GM18907 (cell line): Measurements from ENCODE around the gene OR52E2.
"Not testable (repeated sequence)": the region's sequence is repeated elsewhere in the genome, so short reads cannot be mapped to it uniquely, and the experiment has no call there.

ENCODE experiments used
- ATAC-seq: cut with Tn5 transposase; IDR thresholded peaks from one replicate; pipeline ENCODE4 v1.9.1; 2021; ENCODE audit warnings: mild to moderate bottlenecking, moderate library complexity; ENCODE audit not compliant: unreplicated experiment

OR52E2 gene

DNA sequence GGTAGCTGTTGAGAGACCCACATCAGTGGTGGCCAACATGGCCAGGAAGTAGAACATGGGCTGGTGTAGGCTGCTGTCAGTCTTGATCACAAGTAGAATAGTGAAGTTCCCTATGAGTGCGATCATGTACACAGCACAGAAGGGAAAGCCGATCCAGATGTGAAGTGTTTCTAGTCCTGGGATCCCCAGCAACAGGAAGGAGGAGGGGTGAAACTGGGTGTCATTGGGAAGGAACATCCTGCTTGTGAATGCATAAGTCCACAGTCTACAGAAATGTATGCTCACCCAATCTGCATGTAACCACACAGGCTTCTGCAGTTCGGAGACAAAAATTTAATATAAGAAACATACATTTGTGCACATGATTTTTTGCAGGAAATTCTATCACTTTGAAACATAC lies at the start of gene OR52E2:
TSS of gene OR52E2 (minus strand) at position 237 of the 400 bp plus-strand sequence. CDS start at position 237, 0 bp downstream.
- ATAC-seq = no peak

DNA sequence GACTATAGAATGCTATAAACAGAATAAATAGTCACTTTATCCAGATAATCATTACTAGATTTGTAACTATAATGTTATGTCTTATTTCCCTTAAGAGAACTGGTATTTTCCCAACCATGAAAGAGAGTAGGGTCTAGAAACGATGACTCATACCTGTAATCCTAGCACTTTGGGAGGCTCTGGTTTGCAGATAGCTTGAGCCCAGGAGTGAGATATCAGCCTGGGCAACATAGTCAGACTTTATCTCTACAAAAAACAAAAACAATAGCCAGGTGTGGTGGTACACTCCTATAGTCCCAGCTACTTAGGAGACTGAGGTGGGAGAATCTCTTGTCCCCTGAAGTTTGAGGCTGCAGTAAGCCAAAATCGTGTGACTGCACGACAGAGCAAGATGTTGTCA lies 47.9 kb upstream of the OR52E2 start:
- no peak for ATAC-seq

DNA sequence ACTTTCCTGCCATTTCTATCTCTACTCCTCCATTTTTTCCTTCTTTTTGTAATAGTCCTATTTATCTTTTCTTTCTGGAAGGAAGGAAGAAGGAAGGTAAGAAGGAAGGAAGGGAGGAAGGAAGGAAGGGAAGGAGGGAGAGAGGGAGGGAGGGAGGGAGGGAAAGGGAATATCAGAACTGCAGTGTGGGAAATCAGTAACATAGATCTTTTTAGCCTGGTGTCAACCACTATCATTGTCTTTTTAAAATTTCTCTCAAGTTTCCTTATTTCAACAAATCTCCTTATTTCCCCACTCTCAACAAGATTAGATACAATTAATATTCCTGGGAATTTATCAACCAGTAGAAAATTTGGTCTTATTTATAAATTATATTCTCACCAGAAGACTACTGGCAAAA lies 43.6 kb upstream of the OR52E2 start:
- ATAC-seq = no peak

DNA sequence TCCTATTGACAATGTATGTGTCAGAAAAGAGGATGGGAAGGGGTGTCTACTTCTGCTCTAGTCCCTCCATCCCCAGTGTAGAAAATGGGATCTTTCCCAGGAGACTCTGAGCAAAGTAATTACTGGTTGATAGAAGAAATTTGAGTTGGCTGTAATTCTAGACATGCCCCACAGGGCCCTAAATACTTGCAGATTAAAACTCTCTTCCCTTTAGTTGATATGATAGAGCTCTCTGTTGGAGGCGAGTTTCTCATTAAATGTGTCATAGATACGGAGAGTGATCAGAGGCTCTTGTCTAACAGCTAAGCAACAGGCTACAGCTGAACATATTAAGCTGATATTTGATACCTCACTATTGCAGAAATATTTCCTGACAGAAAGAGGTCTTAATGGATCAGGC lies 42.8 kb upstream of the OR52E2 start:
- no peak for ATAC-seq

DNA sequence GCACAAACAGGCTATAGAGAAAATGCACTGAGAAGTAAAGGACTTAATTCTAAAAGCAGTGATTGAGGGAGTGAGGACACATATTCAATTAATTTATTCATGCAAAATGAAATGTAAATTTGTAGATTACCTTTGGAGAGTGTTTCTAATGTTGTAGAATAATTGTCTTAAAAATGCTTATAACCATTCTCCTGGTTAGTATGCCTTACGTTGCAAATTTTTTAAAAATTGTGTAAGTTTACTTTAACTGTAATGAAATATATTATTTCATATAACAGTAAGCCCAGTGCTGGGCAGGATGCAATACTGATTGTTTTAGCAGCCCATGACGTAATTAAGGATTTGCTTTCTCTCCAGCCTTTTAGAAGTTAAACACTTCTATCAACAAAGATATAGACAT lies 36.6 kb upstream of the OR52E2 start:
- no peak for ATAC-seq

DNA sequence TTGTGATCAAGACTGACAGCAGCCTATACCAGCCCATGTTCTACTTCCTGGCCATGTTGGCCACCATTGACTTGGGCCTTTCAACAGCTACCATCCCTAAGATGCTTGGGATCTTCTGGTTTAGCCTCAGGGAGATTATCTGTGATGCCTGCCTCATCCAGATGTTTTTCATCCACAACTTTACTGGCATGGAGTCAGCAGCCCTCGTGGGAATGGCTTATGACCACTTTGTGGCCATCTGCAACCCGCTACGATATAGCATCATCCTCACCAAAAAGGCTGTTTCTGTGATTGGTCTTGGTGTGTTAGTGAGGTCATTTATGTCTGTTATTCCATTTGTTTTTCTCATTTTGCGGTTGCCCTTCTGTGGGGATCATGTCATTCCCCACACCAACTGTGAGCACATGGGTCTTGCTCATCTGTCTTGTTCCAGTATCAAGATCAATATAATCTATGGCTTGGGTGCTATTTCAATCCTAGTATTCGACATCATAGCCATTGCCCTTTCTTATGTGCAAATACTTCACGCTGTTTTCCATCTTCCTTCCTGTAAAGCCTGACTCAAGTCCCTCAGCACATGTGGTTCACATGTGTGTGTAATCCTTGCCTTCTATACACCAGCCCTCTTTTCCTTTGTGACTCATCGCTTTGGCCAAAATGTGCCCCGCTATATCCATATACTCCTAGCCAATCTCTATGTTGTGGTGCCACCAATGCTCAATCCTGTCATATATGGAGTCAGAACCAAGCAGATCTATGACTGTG lies 33.6 kb upstream of the OR52E2 start:
- no peak for ATAC-seq

DNA sequence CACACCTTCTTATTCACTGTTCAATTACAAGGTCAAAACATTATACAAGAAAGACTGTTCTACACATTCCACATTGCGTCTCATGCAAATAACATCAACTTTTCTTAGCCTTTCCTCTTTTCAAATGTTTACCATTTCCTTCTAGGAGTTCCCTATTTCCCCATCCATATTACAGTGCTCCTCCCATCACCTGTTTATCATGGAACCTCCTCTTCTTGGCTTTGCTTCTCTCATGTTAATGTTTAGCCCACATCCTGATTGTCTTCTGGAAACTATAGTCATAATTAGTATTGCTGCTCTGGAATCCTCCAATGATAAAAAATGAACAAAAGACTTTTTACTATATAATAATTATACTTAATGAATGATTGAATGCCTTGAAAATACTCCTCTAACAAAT lies 31.2 kb upstream of the OR52E2 start:
- no peak for ATAC-seq

DNA sequence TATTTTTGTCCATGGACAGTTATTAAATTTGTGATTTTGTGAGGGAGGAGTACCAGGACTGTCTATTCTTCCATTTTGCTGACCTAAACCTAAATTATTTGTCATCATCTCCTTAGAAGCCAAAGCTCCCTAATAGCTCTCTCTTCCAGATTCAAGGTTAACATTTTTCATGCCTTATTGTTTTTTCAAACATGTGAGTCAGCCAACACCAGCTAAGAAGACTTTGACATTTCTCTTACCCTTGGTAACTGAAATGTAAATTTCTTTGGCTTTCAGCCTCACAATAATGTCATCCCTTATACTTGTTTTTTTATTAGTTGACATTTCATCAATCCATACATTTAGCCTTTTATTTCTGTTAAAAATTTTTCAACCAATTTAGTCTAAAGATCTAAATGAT lies 29.1 kb upstream of the OR52E2 start:
- no peak for ATAC-seq

DNA sequence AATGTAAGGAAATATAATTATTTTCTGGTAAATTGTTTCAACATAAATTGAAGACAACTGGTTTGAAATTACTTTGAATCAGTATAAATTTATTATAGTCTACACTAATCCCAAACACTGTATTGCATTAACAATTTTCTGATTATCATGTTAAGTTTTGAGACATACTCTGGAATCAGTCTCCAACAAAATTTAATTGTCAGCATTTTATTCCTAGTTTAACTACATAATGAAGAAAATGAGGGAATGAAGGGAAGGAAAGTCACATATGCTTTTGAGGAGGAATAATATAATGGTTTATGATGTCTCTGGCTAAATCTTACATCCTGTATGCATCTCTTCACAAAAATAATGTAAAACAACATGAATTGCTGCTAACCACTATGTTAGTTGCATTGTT lies 24.2 kb upstream of the OR52E2 start:
- no peak for ATAC-seq

DNA sequence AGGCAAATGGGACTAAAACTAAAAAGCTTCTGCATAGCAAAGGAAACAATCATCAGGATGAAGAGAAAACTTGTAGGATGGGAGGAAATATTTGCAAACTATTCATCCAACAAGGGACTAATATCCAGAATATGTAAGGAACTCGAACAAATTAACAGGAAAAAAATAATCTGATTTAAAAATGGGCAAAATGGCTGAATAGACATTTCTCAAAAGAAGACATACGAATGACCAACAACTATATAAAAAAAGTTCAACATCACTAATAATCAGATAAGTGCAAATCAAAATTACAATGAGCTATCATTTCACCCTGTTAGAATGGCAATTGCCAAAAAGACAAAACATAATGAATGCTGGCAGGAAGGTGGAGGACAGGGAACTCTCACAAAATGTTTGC lies 22.0 kb upstream of the OR52E2 start:
- no peak for ATAC-seq

DNA sequence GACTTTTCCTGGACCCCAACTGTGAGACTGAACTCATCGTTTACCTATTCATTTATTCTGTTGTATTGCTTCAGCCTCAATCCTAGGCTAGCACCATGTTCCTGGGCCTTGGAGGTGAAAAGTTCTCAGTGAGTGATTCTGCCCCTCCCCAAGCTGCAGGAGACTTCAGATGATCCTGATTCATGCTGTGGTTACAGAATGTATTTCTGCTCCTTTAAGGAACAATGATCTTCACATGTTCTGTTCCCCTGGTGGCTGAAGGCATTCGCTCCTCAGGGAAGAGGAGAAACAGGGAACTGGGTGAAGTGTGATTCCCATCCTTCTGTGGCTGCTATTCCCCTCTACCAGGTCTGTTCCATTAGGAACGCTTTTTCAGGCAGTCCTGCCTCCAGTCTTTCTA lies 12.4 kb upstream of the OR52E2 start:
- ATAC-seq = no peak

DNA sequence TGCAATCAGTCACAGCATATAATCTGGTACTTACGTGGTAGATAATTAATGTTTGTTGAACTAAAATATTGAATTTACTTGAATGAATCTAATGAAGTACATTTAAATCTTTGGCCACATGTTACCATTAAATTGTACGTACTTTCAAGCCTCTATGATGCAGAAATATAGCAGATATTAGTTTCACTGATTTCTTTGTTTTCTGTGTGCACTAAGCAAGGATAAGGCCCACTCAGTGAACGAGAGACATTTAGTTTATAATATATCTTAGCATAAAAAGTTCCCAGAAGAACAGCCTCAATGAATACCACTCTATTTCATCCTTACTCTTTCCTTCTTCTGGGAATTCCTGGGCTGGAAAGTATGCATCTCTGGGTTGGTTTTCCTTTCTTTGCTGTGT lies 9.8 kb upstream of the OR52E2 start, which contains the start of gene OR52E1:
TSS of gene OR52E1 (plus strand) at position 301 of the 400 bp plus-strand sequence.
- no peak for ATAC-seq

DNA sequence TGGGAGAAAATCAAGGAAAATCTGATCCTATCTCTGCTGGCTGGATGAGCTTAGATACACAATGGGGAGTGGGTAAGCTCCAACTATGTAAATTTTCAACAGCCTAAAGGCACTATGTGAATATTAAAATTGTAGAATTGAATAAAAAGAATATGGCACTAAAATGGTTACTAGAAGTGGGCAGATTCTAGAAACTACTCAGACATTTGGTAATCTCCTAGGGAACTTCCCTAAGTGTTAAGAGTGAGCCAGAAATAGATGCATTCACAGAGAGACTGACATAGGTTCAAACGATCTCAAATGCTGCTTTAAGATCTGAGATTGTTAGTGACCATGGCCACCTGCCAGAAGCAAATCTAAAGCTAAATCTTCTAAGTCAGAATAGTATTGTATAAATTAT lies 5.6 kb upstream of the OR52E2 start:
- ATAC-seq = no peak

DNA sequence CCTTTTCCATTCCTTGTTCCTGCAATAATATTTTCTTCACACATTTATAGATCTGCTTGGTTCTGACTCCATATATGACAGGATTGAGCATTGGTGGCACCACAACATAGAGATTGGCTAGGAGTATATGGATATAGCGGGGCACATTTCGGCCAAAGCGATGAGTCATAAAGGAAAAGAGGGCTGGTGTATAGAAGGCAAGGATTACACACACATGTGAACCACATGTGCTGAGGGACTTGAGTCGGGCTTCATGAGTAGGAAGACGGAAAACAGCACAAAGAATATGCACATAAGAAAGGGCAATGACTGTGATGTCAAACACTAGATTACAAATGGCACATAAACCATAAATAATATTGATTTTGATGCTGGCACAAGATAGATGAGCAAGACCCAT lies 748 bp downstream of the OR52E2 start:
- ATAC-seq = not testable (repeated sequence)

DNA sequence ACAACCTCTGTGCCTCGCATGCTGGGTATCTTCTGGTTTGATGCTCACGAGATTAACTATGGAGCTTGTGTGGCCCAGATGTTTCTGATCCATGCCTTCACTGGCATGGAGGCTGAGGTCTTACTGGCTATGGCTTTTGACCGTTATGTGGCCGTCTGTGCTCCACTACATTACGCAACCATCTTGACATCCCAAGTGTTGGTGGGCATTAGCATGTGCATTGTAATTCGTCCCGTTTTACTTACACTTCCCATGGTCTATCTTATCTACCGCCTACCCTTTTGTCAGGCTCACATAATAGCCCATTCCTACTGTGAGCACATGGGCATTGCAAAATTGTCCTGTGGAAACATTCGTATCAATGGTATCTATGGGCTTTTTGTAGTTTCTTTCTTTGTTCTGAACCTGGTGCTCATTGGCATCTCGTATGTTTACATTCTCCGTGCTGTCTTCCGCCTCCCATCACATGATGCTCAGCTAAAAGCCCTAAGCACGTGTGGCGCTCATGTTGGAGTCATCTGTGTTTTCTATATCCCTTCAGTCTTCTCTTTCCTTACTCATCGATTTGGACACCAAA lies 12.6 kb downstream of the OR52E2 start:
- ATAC-seq = no peak

DNA sequence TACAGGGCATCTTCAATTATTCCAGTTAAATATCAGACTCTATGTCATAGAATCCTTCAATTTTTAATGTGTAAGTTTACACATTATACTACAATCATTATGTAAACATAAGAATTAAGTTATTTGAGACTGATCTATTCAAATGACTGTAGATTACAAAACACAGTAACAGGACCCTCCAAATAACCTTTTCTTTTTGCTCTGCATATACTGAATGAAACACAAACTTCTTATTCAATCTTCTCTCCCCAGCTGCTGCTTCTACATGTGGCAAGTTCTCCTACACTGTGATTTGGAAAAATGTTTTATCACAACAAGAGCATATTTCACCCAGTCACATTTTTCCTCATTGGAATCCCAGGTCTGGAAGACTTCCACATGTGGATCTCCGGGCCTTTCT lies 13.2 kb downstream of the OR52E2 start, which contains the start of gene OR52J3:
TSS of gene OR52J3 (plus strand) at position 301 of the 400 bp plus-strand sequence. CDS start at position 301, 0 bp downstream.
- ATAC-seq = no peak

DNA sequence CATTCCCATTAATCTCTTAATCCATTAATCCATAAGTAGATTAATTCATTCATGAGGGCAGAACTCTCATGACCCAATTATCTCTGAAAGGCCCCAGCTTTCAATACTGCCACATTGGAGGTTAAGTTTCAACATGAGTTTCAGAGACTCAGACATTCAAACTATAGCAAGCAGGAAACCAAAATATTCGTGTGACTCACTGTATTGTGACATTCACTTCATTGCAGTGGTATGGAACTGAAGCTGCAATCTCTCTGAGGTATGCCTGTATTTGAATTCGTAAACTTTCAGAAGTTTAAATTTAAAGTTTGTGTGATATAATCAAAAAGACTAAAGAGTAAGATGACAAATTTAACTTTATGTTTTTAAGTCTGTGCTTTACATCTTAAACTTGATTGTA lies 16.0 kb downstream of the OR52E2 start:
- no peak for ATAC-seq

DNA sequence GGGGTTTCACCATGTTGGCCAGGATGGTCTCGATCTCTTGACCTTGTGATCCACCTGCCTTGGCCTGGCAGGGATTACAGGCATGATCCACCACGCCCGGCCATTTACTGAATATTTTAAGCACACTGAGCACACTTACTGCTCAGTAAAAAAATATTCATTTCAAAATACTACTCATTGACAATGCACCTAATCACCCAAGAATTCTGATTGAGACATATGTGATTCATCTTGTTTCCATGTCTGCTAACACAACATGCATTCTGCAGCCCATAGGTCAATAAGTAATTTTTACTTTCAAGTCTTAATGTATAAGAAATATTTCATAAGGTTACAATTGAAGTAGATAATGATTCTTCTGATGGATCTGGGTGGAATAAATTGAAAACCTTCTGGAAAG lies 17.3 kb downstream of the OR52E2 start:
- ATAC-seq = no peak

DNA sequence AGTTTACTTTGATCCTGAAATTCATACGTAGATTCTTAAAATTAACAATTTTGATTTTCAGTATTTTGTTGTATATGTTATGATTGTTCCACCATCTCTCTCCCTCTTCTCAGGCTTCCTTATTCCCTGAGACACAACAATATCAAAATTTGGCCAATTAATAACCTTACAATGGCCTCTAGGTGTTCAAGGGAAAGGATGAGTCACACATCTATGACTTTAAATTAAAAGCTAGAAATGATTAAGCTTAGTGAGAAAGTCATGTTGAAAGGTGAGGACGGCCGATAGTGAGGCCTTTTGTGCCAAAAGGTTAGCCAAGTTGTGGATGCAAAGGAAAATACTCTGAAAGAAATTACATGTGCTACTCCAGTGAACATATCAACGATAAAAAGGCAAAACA lies 18.6 kb downstream of the OR52E2 start:
- no peak for ATAC-seq

DNA sequence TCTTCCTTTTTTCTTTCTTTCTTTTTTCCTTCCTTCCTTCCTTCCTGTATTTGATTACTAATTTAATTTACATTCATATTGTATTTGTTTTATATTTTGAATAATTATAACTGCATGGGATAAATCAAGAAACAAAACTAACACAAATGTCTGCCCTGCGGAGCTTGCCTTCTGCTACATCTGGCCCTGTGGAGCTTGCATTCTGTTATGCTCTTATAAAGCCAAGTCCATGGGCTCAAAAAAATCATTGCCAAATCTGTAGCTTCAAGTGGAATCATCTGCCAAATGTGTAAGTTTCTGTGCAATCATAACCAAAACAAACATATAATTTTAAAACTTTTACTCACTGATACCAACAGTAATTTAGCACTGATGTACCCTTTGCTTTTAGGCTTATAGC lies 21.1 kb downstream of the OR52E2 start:
- no peak for ATAC-seq

DNA sequence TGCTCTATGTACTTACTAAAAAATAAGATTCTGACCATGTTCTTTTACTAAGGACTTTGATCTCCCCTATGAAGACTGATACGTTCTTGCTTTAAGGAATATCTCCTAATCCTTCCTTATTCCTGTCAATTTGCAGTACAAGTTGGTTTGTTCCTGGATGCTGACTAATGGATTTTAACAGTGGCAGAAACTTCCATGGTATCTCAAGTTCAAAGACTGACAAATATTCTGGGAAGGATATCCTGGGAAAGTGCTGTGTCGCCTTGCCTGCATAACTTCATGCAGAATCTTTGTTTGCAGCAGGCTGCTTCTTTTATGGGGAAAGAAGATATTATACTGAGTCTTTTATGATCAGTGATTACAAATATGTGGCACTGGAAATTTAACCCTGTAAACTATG lies 21.5 kb downstream of the OR52E2 start:
- ATAC-seq = no peak

DNA sequence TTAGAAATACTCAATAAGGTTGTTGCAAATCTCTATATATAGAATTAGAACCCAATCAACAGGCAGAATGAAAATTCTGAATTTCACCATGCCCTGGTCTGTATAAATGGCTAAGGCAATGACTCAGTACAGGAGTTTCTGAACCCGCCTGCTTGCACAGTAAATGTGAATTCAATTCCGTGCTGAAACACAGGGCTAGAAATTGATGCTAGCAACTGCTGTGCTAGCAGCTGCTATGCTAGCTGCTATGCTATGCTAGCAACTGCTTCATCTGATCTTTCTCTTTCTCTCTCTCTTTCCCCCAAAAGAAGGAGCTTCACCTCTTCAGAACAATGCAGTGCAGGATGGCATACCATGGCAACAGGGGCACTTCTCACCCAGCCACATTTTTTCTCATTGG lies 22.8 kb downstream of the OR52E2 start:
- no peak for ATAC-seq

DNA sequence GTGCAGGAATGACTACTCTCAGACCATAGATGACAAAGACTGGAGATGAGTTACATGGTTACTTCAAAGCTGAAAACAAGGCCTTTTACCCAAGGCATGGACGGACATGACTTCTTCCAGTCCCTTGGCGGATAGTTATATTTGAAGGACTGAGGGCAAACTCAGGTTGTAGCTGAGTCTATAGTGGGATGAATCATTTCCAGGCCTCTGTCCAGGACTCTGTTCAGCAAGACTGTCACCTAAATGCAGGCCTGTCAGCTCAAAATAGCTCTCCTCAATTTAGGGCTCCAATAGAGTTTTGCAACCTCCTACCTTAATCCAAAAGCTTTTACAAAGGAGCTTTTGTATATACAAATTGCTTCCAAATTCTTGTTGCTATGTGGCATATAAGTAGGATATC lies 37.4 kb downstream of the OR52E2 start:
- ATAC-seq = no peak
